NCI-H146 treated with DMSO at 0.1 percent for 48 hours (cell line): ENCODE data around the gene SLC44A2.
"Not testable (repeated sequence)": the region's sequence is repeated elsewhere in the genome, so short reads cannot be mapped to it uniquely, and the experiment has no call there.

Source experiments
- DNase-seq: peaks from one replicate; lab custom pipeline; 2025; ENCODE audit not compliant: unreplicated experiment; lab: John Stamatoyannopoulos, UW

SLC44A2 gene

DNA sequence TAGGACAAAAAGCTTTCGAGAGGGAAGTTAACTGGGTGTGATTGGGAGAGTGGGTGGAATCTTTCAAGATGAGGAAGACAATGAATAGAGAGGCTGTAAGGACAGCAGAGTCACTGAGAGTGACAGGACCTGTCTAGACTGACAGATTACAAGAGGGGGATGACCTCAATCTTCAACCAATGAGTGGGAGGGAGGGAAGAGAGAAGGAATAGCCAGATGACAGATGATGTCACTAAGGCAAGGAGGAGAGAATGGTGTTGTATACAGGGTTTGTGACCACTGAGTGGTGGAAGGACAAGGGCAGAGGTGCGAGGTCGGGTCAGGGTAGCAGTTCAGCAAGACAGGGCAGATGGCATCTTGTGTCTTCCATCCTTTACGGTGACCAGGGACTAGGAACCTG, 23.0 kb downstream of the SLC44A2 start:
- DNase-seq: no peak

DNA sequence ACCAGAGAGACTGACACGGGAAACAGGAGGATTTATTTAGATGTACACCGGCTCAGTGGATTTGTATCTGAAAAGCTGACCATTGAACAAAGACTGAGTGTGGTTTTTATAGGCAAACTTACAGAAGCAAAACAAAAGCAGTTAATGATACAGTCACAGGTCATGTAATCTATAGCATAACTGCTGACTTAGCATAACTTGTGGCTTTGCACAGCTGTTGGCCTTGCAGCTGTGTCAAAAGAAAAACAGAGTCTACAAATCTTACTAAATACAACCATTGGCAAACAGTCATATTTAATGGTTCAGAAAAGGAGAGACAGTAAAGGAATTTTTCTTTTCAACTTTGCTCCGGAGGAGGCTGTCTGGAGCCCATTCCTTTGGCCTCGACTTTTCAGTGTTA, 26.5 kb downstream of the SLC44A2 start:
- no peak for DNase-seq

DNA sequence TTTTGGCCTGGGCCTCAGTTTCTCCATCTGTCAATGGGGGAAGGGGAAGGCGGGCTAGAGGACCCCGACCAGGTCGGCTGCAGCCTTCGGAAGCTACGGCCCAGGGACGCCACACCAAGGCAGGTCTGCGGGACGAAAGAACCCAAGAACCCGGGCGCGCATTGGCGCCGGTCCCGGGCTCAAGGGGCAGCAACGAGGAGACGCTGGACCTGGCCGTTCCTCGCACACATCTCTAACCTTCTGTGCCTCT, 28.1 kb downstream of the SLC44A2 start:
- DNase-seq: no peak

- peak; percentile 100 for DNase-seq
Measured at GRCh38 chr19:10653732-10654609, 28.6 kb downstream of the SLC44A2 start, which contains the start of gene ILF3. ILF3 (plus strand) TSS chr19:10654346; CDS start chr19:10670606, 16,260 bp downstream.

GRCh38 chr19:10654610-10655456, 29.5 kb downstream of the SLC44A2 start:
- DNase-seq: peak; percentile 53

- DNase-seq: peak; percentile 34
Measured at GRCh38 chr19:10655457-10656312, 30.3 kb downstream of the SLC44A2 start.

- DNase-seq: no peak
Measured at GRCh38 chr19:10660346-10660745, 35.0 kb downstream of the SLC44A2 start.

- no peak for DNase-seq
Measured at GRCh38 chr19:10661946-10662345, 36.6 kb downstream of the SLC44A2 start.

- DNase-seq: no peak
Measured at GRCh38 chr19:10662384-10663251, 37.3 kb downstream of the SLC44A2 start.

DNA sequence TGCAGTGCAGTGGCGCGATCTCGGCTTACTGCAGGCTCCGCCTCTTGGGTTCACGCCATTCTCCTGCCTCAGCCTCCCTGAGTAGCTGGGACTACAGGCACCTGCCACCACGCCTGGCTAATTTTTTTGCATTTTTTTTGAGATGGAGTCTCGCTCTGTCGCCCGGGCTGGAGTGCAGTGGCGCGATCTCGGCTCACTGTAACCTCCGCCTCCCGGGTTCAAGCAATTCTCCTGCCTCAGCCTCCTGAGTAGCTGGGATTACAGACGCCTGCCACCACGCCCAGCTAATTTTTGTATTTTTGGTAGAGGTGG, 37.9 kb downstream of the SLC44A2 start:
- not testable (repeated sequence) for DNase-seq

DNA sequence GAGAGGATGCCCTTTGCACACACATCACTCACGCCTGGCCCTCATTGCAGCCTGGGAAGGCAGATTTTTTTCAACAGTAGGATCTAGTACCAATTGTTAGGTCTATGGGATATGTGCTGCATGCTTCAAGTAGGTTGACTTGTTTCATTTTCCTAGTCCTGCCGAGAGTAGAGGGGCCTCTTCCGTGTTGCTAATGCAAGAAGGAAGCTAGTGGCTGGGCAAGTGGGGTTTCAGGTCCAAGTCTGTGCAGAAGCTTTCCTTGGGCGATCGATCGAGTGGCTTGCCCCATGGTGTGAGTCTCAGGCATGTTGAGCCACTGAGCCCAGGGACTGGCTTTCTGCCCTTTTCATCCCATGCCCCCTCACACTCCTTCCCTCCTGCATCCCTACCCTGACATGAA, 42.5 kb downstream of the SLC44A2 start:
- no peak for DNase-seq

DNA sequence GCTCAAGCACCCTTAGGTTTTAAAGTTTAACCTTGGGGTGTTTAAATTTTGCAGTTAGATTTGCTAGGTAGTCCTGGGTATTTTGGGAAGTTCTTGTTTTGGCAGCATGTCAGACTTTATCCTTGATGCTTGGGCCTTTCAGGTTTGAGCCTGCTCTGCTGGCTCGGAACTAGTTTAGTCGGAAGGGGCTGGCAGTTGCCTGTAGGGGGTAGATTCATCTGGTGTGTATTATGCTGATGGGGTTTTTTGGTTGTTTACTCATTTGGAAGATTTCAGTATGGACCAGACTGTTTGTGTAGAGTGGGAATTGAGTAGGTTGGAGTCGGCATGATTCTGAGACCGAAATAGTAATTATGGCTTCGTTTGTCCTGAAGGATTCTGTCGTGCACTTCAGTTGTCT, 43.9 kb downstream of the SLC44A2 start:
- DNase-seq: no peak

GRCh38 chr19:10670182-10670581, 44.8 kb downstream of the SLC44A2 start:
- no peak for DNase-seq

DNA sequence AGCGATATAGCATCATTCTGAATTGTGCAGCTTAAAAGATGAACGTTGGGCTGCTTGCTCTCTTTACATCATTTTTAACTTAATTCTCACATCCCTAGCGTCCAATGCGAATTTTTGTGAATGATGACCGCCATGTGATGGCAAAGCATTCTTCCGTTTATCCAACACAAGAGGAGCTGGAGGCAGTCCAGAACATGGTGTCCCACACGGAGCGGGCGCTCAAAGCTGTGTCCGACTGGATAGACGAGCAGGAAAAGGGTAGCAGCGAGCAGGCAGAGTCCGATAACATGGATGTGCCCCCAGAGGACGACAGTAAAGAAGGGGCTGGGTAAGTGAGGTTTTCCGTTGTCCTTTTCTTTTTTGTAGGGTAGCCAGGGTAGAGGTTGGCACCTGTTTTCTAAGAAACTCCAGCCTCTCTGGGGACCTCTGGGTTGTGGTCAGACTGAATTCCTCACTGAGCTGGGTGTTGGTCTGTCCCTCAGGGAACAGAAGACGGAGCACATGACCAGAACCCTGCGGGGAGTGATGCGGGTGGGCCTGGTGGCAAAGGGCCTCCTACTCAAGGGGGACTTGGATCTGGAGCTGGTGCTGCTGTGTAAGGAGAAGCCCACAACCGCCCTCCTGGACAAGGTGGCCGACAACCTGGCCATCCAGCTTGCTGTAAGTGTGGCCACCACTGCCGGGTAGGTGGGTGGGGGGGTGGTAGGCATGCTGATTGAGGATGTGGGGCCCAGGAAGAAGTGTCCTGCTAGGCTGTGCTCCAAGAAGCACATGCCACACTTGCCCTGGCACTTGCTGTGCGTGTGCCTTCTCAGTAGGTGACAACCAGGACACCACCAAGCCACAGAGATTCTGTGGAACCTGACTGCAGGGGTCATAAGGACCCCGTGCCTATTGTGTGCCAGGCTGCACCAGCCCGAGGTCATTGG, 45.8 kb downstream of the SLC44A2 start:
- DNase-seq: no peak

- not testable (repeated sequence) for DNase-seq
Measured at GRCh38 chr19:10671922-10672321, 46.6 kb downstream of the SLC44A2 start.

- not testable (repeated sequence) for DNase-seq
Measured at GRCh38 chr19:10675214-10675613, 49.9 kb downstream of the SLC44A2 start.

DNA sequence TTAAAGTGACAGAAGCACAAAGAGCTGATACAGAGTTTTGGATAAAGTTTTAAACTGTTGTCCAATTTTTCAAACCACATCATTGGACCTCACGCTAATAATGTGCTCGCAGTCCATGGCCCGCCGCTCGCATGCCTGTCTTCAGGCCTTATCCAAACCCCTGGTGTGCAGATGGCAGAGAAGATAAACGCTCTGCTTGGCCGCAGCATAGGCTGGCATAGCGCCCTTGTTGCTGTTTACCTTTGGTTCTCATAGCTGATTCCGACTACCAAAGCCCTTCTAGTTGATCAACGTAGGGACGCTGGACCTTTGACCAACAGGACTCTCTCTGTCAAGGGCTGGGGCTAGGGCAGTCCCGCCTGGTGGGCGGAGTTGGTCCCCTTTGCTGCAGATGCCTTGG, 52.4 kb downstream of the SLC44A2 start:
- no peak for DNase-seq

GRCh38 chr19:10678813-10679212, 53.5 kb downstream of the SLC44A2 start:
- no peak for DNase-seq

DNA sequence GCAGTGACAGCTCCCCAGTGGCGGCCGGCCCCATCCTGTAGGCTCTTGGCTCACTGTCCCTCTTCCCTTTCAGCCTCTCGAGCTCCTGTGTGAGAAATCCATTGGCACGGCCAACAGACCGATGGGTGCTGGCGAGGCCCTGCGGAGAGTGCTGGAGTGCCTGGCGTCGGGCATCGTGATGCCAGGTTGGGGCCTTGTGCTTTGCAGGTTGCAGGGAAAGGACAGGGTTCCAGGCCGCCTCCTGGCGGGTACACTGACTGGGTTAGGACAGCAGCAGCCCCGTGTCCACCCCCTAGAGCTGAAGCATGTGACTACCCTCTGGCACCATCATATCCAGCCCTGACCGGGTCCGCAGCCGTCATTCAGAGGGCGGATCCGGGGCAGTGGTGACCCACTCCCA, 54.4 kb downstream of the SLC44A2 start:
- no peak for DNase-seq
